Subcutaneous adipose tissue (tissue), 4 donors: Measurements from ENCODE around the gene TEX26. TPM values are rescaled to one million over a fixed set of nuclear protein-coding genes. Genes with fewer than 3 reads are reported as not detected.

Source experiments
- total RNA-seq, 4 donors: library from RNA; depleted of rRNA; stranded (reverse); fragments of >200 nt; gene quantifications; one replicate each; pipeline ENCODE4 v1.1.0, GENCODE V29; 2016
- TF ChIP-seq, protein P1 (sequence below): fragments of 450-650 bp; IDR thresholded peaks from one replicate; pipeline ENCODE4 v1.5.1; 2016; ENCODE audit warnings: low read depth, mild to moderate bottlenecking, control low read depth, antibody characterized with exemption, moderate library complexity

The TEX26 gene
- total RNA-seq, 4 donors from 2014 or later = 0.51 TPM; not detected in 3

DNA sequence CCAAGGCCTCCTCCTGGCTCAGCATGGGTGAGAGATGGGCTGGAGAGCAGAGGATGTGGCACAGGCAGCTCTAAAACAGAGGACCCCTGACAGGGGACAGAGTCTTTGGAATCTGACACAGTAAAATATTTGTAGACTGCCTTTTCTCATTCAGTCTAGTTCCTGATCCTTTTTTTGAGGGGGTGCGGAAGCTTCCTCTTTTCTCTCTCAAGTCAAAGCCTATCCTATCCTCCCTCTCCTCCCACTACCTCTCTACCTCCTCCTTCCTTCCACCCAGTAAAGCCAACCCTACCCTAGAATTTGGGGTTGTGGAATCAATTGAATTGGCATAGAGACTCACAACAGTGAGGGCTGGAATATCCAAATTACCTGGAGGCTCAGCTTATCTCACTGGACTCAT is 82.0 kb downstream of the TEX26 start:
- TF ChIP-seq, protein P1, sequence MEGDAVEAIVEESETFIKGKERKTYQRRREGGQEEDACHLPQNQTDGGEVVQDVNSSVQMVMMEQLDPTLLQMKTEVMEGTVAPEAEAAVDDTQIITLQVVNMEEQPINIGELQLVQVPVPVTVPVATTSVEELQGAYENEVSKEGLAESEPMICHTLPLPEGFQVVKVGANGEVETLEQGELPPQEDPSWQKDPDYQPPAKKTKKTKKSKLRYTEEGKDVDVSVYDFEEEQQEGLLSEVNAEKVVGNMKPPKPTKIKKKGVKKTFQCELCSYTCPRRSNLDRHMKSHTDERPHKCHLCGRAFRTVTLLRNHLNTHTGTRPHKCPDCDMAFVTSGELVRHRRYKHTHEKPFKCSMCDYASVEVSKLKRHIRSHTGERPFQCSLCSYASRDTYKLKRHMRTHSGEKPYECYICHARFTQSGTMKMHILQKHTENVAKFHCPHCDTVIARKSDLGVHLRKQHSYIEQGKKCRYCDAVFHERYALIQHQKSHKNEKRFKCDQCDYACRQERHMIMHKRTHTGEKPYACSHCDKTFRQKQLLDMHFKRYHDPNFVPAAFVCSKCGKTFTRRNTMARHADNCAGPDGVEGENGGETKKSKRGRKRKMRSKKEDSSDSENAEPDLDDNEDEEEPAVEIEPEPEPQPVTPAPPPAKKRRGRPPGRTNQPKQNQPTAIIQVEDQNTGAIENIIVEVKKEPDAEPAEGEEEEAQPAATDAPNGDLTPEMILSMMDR = no peak

DNA sequence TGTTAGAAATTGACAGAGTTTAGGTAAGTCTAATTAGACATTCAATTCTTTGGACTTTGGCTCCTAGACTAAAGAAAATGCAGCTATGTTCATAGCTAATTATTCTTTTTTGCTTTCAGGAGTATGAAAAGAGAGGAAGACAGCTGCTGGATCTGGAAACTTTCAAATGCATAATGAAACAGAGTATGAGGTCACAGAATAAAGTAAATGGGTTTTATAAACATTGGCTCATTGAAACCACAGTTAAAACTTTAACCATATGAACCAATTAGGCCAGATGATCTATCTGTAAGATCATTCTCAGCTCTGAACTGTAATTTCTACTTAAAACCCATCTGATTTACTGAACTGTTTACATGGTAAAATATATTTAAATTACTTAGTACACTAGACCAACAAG is 82.7 kb downstream of the TEX26 start:
- TF ChIP-seq, protein P1 = no peak

DNA sequence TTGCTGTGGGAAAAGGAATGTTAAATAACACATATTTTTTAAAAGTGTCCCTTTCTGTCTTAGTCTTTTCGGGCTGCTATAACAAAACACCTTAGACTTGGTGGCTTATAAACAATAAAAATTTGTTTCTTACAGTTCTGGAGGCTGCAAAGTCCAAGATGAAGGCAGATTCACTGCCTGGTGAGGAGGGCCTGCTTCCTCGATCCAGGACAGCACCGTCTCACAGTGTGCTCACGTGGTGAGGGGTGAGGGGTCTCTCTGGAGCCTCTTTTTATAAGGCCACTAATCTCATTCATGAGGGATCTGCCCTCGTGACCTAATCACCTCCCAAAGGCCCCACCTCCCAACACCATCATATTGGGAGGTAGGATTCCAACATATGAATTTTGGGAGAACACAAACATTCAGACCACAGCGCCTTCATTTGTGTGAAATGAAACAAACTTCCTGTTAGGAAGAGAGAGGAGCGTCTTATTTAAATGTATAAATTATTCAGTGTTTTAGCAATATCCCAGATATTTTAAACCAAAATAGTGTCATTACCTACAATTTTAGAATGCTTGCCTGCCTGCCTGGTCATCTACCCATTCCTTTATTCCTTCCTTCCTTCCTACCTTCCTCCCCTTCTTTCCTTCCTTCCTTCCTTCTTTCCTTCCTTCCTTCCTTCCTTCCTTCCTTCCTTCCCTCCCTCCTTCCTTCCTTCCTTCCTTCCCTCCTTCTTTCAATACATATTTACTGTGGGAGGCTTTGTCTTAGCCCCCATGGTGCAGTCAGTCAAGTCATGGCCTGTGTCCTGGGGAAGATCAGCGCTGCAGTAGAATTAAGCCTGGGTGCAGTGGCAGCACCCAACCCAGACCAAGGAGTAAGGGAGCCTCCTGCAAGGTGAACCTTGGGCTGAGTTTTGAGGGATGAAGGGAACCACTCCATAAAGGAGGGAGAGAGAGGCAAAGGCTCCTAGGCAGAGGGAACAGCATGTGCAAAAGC is 84.2 kb downstream of the TEX26 start:
- TF ChIP-seq, protein P1 = no peak

DNA sequence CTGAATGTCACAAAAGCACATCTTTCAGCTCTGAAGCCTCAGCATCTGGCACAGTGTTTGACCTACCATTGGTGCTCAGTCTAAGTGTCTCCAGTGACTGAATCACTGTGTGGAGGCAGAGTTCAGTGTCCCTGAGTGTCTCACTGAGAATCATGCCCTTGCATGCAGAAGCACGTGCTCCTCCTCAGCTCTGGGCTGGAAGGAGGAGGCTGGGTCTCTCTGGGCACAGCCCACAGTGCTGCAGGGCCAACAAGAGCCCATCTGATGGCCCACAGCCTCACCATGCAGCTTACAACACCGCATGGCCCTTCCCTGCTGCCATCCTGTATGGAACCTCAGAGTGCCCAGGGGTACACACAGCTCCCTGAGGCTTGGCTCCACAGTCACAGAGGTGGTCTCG is 86.1 kb downstream of the TEX26 start:
- TF ChIP-seq, protein P1 = no peak

DNA sequence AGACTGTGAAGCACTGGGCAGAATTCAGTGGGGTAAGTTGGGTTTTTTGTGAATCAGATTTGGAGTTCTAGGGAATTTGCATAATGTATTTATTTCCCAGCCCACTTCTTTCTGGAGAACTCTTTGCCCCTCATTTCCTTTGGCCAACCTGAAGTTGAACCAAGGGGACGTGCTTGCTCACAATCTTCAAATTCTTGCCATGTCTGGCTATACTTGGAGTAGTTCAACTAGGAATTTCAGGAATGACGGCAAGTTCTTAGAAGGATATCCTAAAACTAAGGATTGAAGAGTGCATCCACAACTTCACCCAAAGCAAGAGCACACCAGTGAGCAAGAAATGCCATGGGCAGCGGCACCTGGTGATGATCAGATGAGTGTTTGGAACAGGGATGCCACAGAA is 88.5 kb downstream of the TEX26 start:
- TF ChIP-seq, protein P1 = no peak

DNA sequence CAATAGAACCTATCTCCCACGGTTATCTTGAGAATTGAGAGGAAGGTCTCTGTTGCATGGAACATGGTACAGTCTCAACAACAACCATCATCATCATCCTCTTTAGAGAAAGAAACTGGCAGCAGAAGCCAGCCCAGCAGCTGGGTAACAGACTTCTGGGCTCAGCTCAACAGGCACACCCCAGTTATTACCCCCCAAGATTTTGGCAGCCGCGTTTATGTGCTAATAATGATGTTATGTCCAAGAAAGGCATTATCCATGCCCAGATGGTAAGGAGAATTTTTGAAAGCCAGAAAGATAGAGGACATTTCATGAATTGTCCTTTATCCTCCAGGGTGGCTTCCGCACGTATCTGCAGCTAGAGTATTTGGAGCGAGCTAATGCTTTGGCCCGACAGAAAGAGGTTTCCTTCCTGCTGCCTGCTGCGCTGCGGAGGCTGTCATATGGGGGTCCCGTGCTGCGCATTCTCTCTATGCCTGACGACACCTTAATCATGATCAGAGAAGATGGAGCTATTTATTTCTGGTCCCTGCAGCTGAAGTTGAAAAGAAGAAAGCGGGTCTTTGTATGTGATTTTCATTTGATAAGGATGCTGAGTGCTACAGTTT is 89.9 kb downstream of the TEX26 start:
- TF ChIP-seq, protein P1 = no peak

DNA sequence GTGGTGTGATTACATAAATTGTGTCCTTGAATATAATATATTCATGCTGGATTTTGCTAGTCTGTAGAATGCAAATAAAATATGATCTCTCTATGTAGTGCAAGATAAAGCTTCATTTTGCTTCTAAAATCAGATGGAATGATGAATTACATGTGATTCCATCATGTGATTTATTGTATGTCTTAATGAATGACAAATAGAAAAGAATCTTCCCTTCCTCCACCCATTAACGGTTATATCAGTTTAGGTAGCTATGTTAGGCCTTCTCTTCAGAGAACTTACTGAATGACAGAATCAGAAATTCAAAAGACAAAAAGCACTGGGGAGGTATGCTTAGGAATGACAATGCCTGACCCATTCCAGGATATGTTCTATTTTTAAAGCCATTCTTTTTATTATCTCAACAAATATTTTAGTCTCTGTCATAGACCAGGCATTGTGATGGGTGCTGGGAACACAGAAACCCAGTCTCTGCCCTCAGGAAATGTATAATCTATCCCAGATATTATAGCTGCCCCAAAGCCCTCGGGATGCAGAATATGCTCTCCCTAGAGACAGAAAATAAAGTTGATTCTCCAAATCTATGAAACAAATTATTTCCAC is 90.6 kb downstream of the TEX26 start:
- TF ChIP-seq, protein P1 = no peak
